Measurements from ENCODE around the gene TCL1A. TPM values are rescaled to one million over a fixed set of nuclear protein-coding genes. Genes with fewer than 3 reads are reported as not detected.

Gene TCL1A
- total RNA-seq, 4 donors from 2014 or later = not detected

GRCh38 chr14:95698287-95698686 lies 15.6 kb downstream of the TCL1A start:
- H3K27me3 ChIP-seq = peaks cover 0 to 38% (median 0%) of the 10 kb centered on the region in 4 donors

GRCh38 chr14:95697764-95698163 lies 16.2 kb downstream of the TCL1A start:
- H3K4me1 ChIP-seq = no peaks in the 10 kb centered on the region
- peaks cover 0 to 42% (median 0%) of the 10 kb centered on the region in 4 donors for H3K27me3 ChIP-seq
- TF ChIP-seq POLR2A (IDR thresholded peaks at IDR 0.05) = no peak
- TF ChIP-seq CTCF (IDR thresholded peaks at IDR 0.05) = no peak
- no peak for DNase-seq
- no peaks in the 10 kb centered on the region for H3K9me3 ChIP-seq
- WGBS, 2 donors = 45 to 61% methylated on average over 6 to 7 of the region's 7 CpGs
- no peak overlapping the region for H3K27ac ChIP-seq
- H3K36me3 ChIP-seq = no peaks in the 10 kb centered on the region
- intact Hi-C loops (cut with DNase I) = no loop called here
- H3K4me3 ChIP-seq = no peak overlapping the region

More at GRCh38 chr14:95698287-95698686, 15.6 kb downstream of the TCL1A start:
- TF ChIP-seq POLR2A (IDR thresholded peaks at IDR 0.05) (no peak), CTCF (IDR thresholded peaks at IDR 0.05) (no peak)
- Histone ChIP-seq H3K4me1 (no peaks in the 10 kb centered on the region), H3K36me3 (no peaks in the 10 kb centered on the region), H3K9me3 (no peaks in the 10 kb centered on the region), H3K27ac (no peak overlapping the region), H3K4me3 (no peak overlapping the region)
- intact Hi-C loops (cut with DNase I) = no loop called here
- DNase-seq = no peak

GRCh38 chr14:95696741-95697140 lies 17.2 kb downstream of the TCL1A start:
- no peak for DNase-seq
- intact Hi-C loops (cut with DNase I) = no loop called here
- H3K27me3 ChIP-seq = peaks cover 0 to 42% (median 0%) of the 10 kb centered on the region in 4 donors

GRCh38 chr14:95695913-95696312 lies 18.0 kb downstream of the TCL1A start:
- Histone ChIP-seq H3K27ac (no peak overlapping the region), H3K36me3 (no peaks in the 10 kb centered on the region), H3K27me3 (peaks cover 0 to 41% (median 0%) of the 10 kb centered on the region in 4 donors), H3K9me3 (no peaks in the 10 kb centered on the region), H3K4me1 (no peaks in the 10 kb centered on the region), H3K4me3 (no peak overlapping the region)
- WGBS, 2 donors = 53 to 75% methylated on average over 3 to 5 of the region's 5 CpGs
- intact Hi-C loops (cut with DNase I) = no loop called here
- DNase-seq = no peak
- TF ChIP-seq CTCF (IDR thresholded peaks at IDR 0.05) = no peak
- no peak for TF ChIP-seq POLR2A (IDR thresholded peaks at IDR 0.05)

More at GRCh38 chr14:95696741-95697140, 17.2 kb downstream of the TCL1A start:
- Histone ChIP-seq H3K4me1 (no peaks in the 10 kb centered on the region), H3K36me3 (no peaks in the 10 kb centered on the region), H3K9me3 (no peaks in the 10 kb centered on the region), H3K4me3 (no peak overlapping the region), H3K27ac (no peak overlapping the region)
- no peak for TF ChIP-seq CTCF (IDR thresholded peaks at IDR 0.05)
- no peak for TF ChIP-seq POLR2A (IDR thresholded peaks at IDR 0.05)
- WGBS, 2 donors = 61 to 69% methylated on average over 12 to 15 of the region's 15 CpGs

- WGBS, 2 donors = 65 to 83% methylated on average over 2 to 4 of the region's 5 CpGs
- TF ChIP-seq CTCF (IDR thresholded peaks at IDR 0.05) (no peak), POLR2A (IDR thresholded peaks at IDR 0.05) (no peak)
- no peak overlapping the region for H3K27ac ChIP-seq
- intact Hi-C loops (cut with DNase I) = no loop called here
- DNase-seq = no peak
- H3K9me3 ChIP-seq = no peaks in the 10 kb centered on the region
- no peaks in the 10 kb centered on the region for H3K4me1 ChIP-seq
- peaks cover 0 to 43% (median 0%) of the 10 kb centered on the region in 4 donors for H3K27me3 ChIP-seq
- no peak overlapping the region for H3K4me3 ChIP-seq
- no peaks in the 10 kb centered on the region for H3K36me3 ChIP-seq
These were observed 18.9 kb downstream of the TCL1A start for GRCh38 chr14:95695051-95695450.

Data from esophagus squamous epithelium (tissue), 5 donors.